Activated CD8-positive, alpha-beta T cell treated with anti-CD3 and anti-CD28 coated beads for 36 hours (primary cell): ENCODE data around the gene FANCC. TPM values are rescaled to one million over a fixed set of nuclear protein-coding genes. Genes with fewer than 3 reads are reported as not detected.

Experiments used
- ATAC-seq: fragments of 200-7000 bp; cut with Tn5 transposase; one replicate; pipeline ENCODE4 v1.10.0; 2021; ENCODE audit warnings: mild to moderate bottlenecking, moderate library complexity
- CTCF ChIA-PET: fragments of 350-600 bp; sonication (Branson Sonifier 250); formaldehyde crosslinking; loops from one replicate; lab custom pipeline; 2021; ENCODE audit warnings: antibody characterized with exemption; lab: Charles Lee
- POLR2A ChIA-PET: fragments of 350-600 bp; sonication (Branson Sonifier 250); formaldehyde crosslinking; loops from one replicate; lab custom pipeline; 2021; ENCODE audit warnings: antibody characterized with exemption; lab: Charles Lee
- DNase-seq: peaks from one replicate; pipeline ENCODE4 v3.0.0-alpha.2; 2020
- H3K27ac Mint-ChIP-seq: one replicate; pipeline ENCODE4 v1.8.0; 2021; ENCODE audit warnings: mild to moderate bottlenecking, mixed read lengths
- H3K27me3 Mint-ChIP-seq: one replicate; pipeline ENCODE4 v1.8.0; 2021; ENCODE audit warnings: mixed read lengths
- H3K36me3 Mint-ChIP-seq: one replicate; pipeline ENCODE4 v1.8.0; 2021; ENCODE audit warnings: low read depth, mixed read lengths
- H3K4me1 Mint-ChIP-seq: one replicate; pipeline ENCODE4 v1.8.0; 2021; ENCODE audit warnings: low read depth, mixed read lengths
- H3K4me3 Mint-ChIP-seq: one replicate; pipeline ENCODE4 v1.8.0; 2021; ENCODE audit warnings: mild to moderate bottlenecking, moderate library complexity, mixed read lengths
- H3K9me3 Mint-ChIP-seq: one replicate; pipeline ENCODE4 v1.8.0; 2021; ENCODE audit warnings: mixed read lengths
- intact Hi-C: fragments of 100-400 bp; cut with micrococcal nuclease; formaldehyde crosslinking; loops from one replicate; pipeline ENCODE4 v1.10.0; 2022
- total RNA-seq, 2 experiments: library from RNA; stranded (reverse); gene quantifications; one replicate each; pipeline ENCODE4 v1.2.3, GENCODE V29; 2021
- TF ChIP-seq, protein P1 (sequence below): fragments of 200-600 bp; IDR thresholded peaks from one replicate; pipeline ENCODE4 v1.8.0; 2022; ENCODE audit warnings: antibody characterized with exemption, mild to moderate bottlenecking

Gene FANCC
- total RNA-seq, 2 experiments from 2014 or later: 11.5 to 12.4 TPM

DNA sequence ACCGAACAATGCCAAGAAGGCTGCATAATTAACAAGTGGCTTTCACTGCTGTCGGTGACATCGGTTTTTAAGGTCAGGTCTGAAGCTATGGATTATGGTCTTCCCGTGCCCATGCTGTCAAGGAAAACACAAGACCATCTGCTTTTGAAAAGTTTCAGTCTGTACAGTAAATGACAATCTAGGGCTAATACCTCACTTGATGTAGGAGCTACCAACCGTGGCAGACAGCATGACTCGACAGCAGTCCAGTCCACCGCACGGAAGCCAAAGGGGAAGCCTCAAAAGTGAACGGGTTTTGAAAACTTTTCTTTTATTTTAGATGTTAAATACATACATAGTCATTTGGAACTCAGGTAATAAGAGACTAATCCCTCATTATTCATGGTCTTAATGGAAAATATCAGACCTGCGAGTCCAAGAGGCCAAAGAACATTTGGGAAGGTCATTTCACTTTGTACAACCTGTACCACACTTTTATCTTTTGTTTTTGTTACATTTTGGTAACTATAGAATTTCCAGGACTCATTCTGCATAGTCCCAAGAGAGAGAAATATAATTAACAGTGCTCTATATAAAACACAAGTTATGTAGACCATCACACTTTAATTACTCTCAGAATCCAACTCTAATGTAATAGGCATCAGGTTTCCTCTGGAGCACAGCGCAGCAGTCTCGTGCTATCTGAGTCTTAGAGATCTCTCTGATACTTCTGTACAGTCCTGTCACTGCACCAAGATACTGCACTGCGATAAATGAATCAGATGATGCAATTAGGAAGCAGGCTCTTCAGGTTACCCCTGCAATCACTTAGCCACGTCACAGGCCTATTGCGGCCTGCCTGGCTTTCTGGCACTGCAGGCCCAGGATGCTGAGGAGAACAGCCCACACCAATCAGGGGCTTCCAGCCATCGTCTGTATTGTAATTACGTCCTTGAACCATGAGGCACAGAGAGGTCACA, 184.9 kb downstream of the FANCC start:
- Mint-ChIP-seq H3K27me3 (no peaks in the 10 kb centered on the region), H3K4me3 (no peak overlapping the region), H3K4me1 (no peaks in the 10 kb centered on the region), H3K36me3 (no peaks in the 10 kb centered on the region), H3K9me3 (no peaks in the 10 kb centered on the region), H3K27ac (no peak overlapping the region)
- intact Hi-C loops: no loop called here
- ChIA-PET CTCF (interaction anchor here (1.1 to 9.0 kb wide), 15 partner anchors 11 to 1085 kb away, joined by 3 to 193 read pairs (median 7); no protein-coding TSS in a partner anchor), POLR2A (no interaction called here)
- ATAC-seq: no peak
- DNase-seq: no peak
- TF ChIP-seq, protein P1, sequence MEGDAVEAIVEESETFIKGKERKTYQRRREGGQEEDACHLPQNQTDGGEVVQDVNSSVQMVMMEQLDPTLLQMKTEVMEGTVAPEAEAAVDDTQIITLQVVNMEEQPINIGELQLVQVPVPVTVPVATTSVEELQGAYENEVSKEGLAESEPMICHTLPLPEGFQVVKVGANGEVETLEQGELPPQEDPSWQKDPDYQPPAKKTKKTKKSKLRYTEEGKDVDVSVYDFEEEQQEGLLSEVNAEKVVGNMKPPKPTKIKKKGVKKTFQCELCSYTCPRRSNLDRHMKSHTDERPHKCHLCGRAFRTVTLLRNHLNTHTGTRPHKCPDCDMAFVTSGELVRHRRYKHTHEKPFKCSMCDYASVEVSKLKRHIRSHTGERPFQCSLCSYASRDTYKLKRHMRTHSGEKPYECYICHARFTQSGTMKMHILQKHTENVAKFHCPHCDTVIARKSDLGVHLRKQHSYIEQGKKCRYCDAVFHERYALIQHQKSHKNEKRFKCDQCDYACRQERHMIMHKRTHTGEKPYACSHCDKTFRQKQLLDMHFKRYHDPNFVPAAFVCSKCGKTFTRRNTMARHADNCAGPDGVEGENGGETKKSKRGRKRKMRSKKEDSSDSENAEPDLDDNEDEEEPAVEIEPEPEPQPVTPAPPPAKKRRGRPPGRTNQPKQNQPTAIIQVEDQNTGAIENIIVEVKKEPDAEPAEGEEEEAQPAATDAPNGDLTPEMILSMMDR: no peak

DNA sequence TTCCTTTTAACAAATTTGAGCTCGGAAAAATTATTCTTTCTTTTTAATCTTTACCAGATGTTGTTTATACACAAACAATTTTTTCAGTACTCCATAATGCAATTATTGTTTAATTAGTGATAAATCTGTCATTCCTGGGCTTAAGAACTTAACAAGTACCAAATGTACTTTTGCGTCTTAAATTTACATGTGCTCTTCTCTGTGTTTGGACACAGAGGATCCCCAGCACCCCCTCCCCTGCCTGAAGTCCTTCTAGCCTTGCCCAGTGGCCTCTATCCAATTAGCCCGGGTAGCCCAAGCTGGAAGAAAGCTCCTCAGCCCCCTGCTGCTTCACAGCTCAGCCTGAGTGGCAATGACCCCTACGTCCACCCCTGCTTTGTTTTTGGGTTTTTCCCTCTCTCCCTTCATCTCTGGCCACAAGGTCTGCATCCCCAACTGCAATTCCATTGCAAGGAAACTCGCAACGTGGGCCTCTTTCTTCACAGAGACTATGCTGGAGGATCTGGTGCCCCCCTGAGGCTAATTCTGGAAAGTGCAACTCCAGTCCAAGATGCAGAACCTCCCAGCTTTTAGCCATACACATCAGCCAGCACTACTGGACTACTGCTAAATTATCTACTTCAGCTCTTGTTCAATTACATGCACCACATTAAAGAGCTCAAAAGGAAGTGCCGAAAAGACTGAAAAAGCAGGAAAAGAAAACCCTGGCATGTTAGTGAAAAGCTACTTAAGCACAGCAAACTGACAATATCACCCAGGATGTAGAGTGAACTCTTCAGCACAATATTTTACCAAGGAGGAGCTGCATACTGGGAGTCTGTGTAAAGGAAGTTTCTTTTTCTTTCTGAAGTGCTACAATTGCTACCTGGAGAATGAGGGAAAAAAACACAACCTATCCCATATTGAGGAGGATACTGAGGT, 186.2 kb downstream of the FANCC start:
- H3K27ac Mint-ChIP-seq: no peak overlapping the region
- DNase-seq (peak; percentile 55), ATAC-seq (peak; percentile 57)
- POLR2A ChIA-PET: no interaction called here
- TF ChIP-seq, protein P1: peak; percentile 75
- H3K9me3 Mint-ChIP-seq: no peaks in the 10 kb centered on the region
- H3K27me3 Mint-ChIP-seq: no peaks in the 10 kb centered on the region
- intact Hi-C loops: no loop called here
- no peaks in the 10 kb centered on the region for H3K4me1 Mint-ChIP-seq
- CTCF ChIA-PET: interaction anchor here (0.5 to 9.0 kb wide), 47 partner anchors 9 to 1086 kb away, joined by 3 to 193 read pairs (median 4); partner anchors contain the start of gene AOPEP
- no peak overlapping the region for H3K4me3 Mint-ChIP-seq
- no peaks in the 10 kb centered on the region for H3K36me3 Mint-ChIP-seq

- H3K4me3 Mint-ChIP-seq: no peak overlapping the region
- H3K9me3 Mint-ChIP-seq: no peaks in the 10 kb centered on the region
- TF ChIP-seq, protein P1: no peak
- no peak overlapping the region for H3K27ac Mint-ChIP-seq
- intact Hi-C loops: no loop called here
- ATAC-seq: no peak
- CTCF ChIA-PET: interaction anchor here (0.9 to 9.0 kb wide), 34 partner anchors 10 to 1087 kb away, joined by 3 to 193 read pairs (median 5); partner anchors contain the start of gene AOPEP
- DNase-seq: no peak
- POLR2A ChIA-PET: no interaction called here
- no peaks in the 10 kb centered on the region for H3K27me3 Mint-ChIP-seq
- no peaks in the 10 kb centered on the region for H3K4me1 Mint-ChIP-seq
- H3K36me3 Mint-ChIP-seq: no peaks in the 10 kb centered on the region
Observed at GRCh38 chr9:95130484-95130883, 187.0 kb downstream of the FANCC start.

DNA sequence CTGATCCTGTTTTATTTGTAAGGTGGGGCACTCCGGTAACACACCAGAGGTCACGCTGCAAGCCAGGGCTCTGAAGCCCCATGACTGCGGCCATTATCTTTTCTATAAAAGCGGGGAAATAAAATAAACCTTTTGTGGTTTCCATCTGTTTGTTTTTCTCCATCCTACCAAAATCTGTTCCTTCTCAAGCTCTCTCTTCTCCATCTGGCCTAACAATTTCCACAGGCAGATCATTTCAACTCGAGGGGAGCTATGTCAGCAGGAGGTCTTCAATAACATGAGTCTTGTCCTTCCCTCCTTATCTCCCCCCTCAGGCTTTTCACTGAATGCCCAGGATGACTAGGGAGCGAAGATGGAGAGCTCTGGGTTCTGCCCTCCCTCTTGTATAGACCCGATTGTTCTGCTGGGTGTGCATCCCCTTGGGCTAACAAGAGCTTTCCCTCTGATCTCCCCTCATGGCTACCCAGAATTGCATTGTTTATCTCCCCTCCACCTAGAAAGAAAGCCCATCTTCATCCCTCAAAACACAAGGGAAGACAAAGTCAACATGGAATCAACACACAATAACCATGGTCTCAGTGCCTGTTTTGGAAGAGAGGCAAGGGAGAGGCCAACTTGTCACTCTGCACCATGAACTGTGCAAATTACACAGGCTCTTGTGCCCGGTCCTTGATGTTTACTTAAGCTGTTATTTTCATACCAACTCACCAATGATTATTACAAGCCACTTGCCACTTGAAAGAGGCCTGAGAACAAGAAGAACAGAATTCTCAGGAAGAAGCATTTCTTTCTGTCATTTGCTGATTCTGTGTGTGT, 187.8 kb downstream of the FANCC start:
- Mint-ChIP-seq H3K27ac (no peak overlapping the region), H3K4me3 (no peak overlapping the region), H3K27me3 (no peaks in the 10 kb centered on the region), H3K36me3 (no peaks in the 10 kb centered on the region), H3K9me3 (no peaks in the 10 kb centered on the region), H3K4me1 (no peaks in the 10 kb centered on the region)
- intact Hi-C loops: loop anchor here (5.0 kb wide), 2 partner anchors 342 to 447 kb away; no protein-coding TSS in a partner anchor
- no peak for DNase-seq
- POLR2A ChIA-PET: no interaction called here
- TF ChIP-seq, protein P1: no peak
- CTCF ChIA-PET: interaction anchor here (0.7 to 9.0 kb wide), 20 partner anchors 9 to 630 kb away, joined by 3 to 193 read pairs (median 4); no protein-coding TSS in a partner anchor
- no peak for ATAC-seq
